ENCODE results near the gene APOOL. TPM values are rescaled to one million over a fixed set of nuclear protein-coding genes. Genes with fewer than 3 reads are reported as not detected.
"Not testable (repeated sequence)": the region's sequence is repeated elsewhere in the genome, so short reads cannot be mapped to it uniquely, and the experiment has no call there.

The APOOL gene
- total RNA-seq, 4 donors from 2014 or later, result 13.0 to 16.9 (median 14.3) TPM

- no peak for TF ChIP-seq POLR2A (IDR thresholded peaks at IDR 0.05)
- no peak for TF ChIP-seq CTCF (IDR thresholded peaks at IDR 0.05)
- H3K4me3 ChIP-seq (ENCODE audit: low read depth, poor library complexity, severe bottlenecking), result no peak overlapping the region
- no peak for DNase-seq (ENCODE audit: low spot score in 2 of 2)
- WGBS, 2 donors, result 50 to 100% methylated on average over 1 of the region's 1 CpG
- intact Hi-C loops (cut with DNase I; ENCODE audit: low total_unique reads), result no loop called here
Measured at GRCh38 chrX:85051627-85052026, 48.0 kb downstream of the APOOL start.

GRCh38 chrX:85052205-85052604, 48.5 kb downstream of the APOOL start:
- 46 to 57% methylated on average over 3 of the region's 3 CpGs for WGBS, 2 donors
- intact Hi-C loops (cut with DNase I; ENCODE audit: low total_unique reads), result no loop called here

GRCh38 chrX:85052636-85053343, 49.1 kb downstream of the APOOL start:
- intact Hi-C loops (cut with DNase I; ENCODE audit: low total_unique reads), result no loop called here
- TF ChIP-seq POLR2A (IDR thresholded peaks at IDR 0.05) (no peak), CTCF (IDR thresholded peaks at IDR 0.05) (no peak)
- DNase-seq (ENCODE audit: low spot score in 2 of 2), result no peak
- WGBS, 2 donors, result 27 to 35% methylated on average over 2 of the region's 2 CpGs
- no peak overlapping the region for H3K4me3 ChIP-seq (ENCODE audit: low read depth, poor library complexity, severe bottlenecking)

More at GRCh38 chrX:85052205-85052604, 48.5 kb downstream of the APOOL start:
- no peak for TF ChIP-seq POLR2A (IDR thresholded peaks at IDR 0.05)
- no peak for TF ChIP-seq CTCF (IDR thresholded peaks at IDR 0.05)
- DNase-seq (ENCODE audit: low spot score in 2 of 2), result no peak
- H3K4me3 ChIP-seq (ENCODE audit: low read depth, poor library complexity, severe bottlenecking), result no peak overlapping the region

- no peak for DNase-seq (ENCODE audit: low spot score in 2 of 2)
- intact Hi-C loops (cut with DNase I; ENCODE audit: low total_unique reads), result no loop called here
- WGBS, 2 donors, result 54 to 74% methylated on average over 4 of the region's 4 CpGs
- no peak overlapping the region for H3K4me3 ChIP-seq (ENCODE audit: low read depth, poor library complexity, severe bottlenecking)
- TF ChIP-seq POLR2A (IDR thresholded peaks at IDR 0.05) (no peak), CTCF (IDR thresholded peaks at IDR 0.05) (no peak)
Measured at GRCh38 chrX:85065512-85066198, 62.0 kb downstream of the APOOL start.

GRCh38 chrX:85077247-85077646, 73.6 kb downstream of the APOOL start:
- intact Hi-C loops (cut with DNase I; ENCODE audit: low total_unique reads); DNase-seq (ENCODE audit: low spot score in 2 of 2); H3K4me3 ChIP-seq (ENCODE audit: low read depth, poor library complexity, severe bottlenecking): not testable (repeated sequence)
- WGBS, 2 donors, result 84 to 100% methylated on average over 1 of the region's 1 CpG

GRCh38 chrX:85084770-85085393, 81.2 kb downstream of the APOOL start:
- DNase-seq (ENCODE audit: low spot score in 2 of 2), result no peak
- intact Hi-C loops (cut with DNase I; ENCODE audit: low total_unique reads), result no loop called here
- WGBS, 2 donors, result 34 to 66% methylated on average over 2 of the region's 2 CpGs
- TF ChIP-seq CTCF (IDR thresholded peaks at IDR 0.05) (no peak), POLR2A (IDR thresholded peaks at IDR 0.05) (no peak)
- H3K4me3 ChIP-seq (ENCODE audit: low read depth, poor library complexity, severe bottlenecking), result no peak overlapping the region
